Type B pancreatic cell (in vitro differentiated cells): Measurements from ENCODE around the gene PTGES2. TPM values are rescaled to one million over a fixed set of nuclear protein-coding genes. Genes with fewer than 3 reads are reported as not detected.

ENCODE experiments used
- DNase-seq: peaks from one replicate; pipeline ENCODE4 v3.0.0; 2021; ENCODE audit warnings: mixed read lengths; ENCODE audit not compliant: unreplicated experiment; ENCODE audit errors: extremely low spot score
- H3K27ac Mint-ChIP-seq: 2 replicates; pipeline ENCODE4 v1.8.0; 2021; ENCODE audit warnings: mild to moderate bottlenecking, mixed read lengths
- H3K27me3 Mint-ChIP-seq: 2 replicates; pipeline ENCODE4 v1.8.0; 2021; ENCODE audit warnings: mixed read lengths
- H3K36me3 Mint-ChIP-seq: 2 replicates; pipeline ENCODE4 v1.8.0; 2021; ENCODE audit warnings: mixed read lengths
- H3K4me1 Mint-ChIP-seq: one replicate; pipeline ENCODE4 v1.8.0; 2021; ENCODE audit warnings: mixed read lengths; ENCODE audit not compliant: unreplicated experiment
- H3K4me3 Mint-ChIP-seq: 2 replicates; pipeline ENCODE4 v1.8.0; 2021; ENCODE audit warnings: mild to moderate bottlenecking, mixed read lengths
- H3K9me3 Mint-ChIP-seq: 2 replicates; pipeline ENCODE4 v1.8.0; 2021; ENCODE audit warnings: mixed read lengths
- total RNA-seq: library from RNA; stranded (reverse); gene quantifications from 2 replicates; pipeline ENCODE4 v1.2.1, GENCODE V29; 2021; ENCODE audit warnings: low replicate concordance
- TF ChIP-seq, protein P1 (sequence below): fragments of 200-600 bp; sonication (generic); conservative IDR thresholded peaks from 2 replicates; pipeline ENCODE4 v1.5.0; 2021; ENCODE audit warnings: antibody characterized with exemption, mild to moderate bottlenecking

The PTGES2 gene
- total RNA-seq, 1 donor from 2014 or later, result 67.2 TPM

DNA sequence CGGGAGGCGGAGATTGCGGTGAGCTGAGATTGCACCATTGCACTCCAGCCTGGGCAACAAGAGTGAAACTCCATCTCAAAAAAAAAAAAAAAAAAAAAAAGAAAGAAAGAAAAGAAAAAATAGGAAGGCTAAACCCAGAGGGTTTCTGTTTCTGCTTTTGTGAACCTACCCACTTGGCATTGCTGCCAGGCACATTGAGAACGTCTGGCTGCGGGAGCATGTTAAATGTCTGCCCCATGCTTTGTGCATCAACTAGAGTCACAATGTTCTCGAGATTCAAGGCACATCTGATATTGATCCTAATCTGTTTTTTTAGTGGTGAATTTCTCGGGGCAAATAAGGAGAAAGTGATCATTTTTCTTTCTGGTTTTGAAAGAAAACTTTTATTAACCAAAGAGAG, 56.7 kb downstream of the PTGES2 start:
- H3K4me3 Mint-ChIP-seq, result peak overlapping the region; percentile 23

More for the DNA sequence above, 56.7 kb downstream of the PTGES2 start:
- H3K4me1 Mint-ChIP-seq, result peaks cover 37% of the 10 kb centered on the region
- no peaks in the 10 kb centered on the region for H3K27me3 Mint-ChIP-seq
- no peak for DNase-seq
- H3K9me3 Mint-ChIP-seq, result no peaks in the 10 kb centered on the region
- TF ChIP-seq, protein P1, sequence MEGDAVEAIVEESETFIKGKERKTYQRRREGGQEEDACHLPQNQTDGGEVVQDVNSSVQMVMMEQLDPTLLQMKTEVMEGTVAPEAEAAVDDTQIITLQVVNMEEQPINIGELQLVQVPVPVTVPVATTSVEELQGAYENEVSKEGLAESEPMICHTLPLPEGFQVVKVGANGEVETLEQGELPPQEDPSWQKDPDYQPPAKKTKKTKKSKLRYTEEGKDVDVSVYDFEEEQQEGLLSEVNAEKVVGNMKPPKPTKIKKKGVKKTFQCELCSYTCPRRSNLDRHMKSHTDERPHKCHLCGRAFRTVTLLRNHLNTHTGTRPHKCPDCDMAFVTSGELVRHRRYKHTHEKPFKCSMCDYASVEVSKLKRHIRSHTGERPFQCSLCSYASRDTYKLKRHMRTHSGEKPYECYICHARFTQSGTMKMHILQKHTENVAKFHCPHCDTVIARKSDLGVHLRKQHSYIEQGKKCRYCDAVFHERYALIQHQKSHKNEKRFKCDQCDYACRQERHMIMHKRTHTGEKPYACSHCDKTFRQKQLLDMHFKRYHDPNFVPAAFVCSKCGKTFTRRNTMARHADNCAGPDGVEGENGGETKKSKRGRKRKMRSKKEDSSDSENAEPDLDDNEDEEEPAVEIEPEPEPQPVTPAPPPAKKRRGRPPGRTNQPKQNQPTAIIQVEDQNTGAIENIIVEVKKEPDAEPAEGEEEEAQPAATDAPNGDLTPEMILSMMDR, result no peak
- no peak overlapping the region for H3K27ac Mint-ChIP-seq
- peaks cover 6% of the 10 kb centered on the region for H3K36me3 Mint-ChIP-seq

Other genes starting within 250 kb of the PTGES2 start
- gene ST6GALNAC6, start 228.1 kb downstream of the PTGES2 start, total RNA-seq, result 19.8 and 32.6 TPM in 2 replicates
- gene ST6GALNAC4, start 210.7 kb downstream of the PTGES2 start, total RNA-seq, result 11.9 and 17.5 TPM in 2 replicates
- gene PIP5KL1, start 197.0 kb downstream of the PTGES2 start, total RNA-seq, result 5.8 and 9.4 TPM in 2 replicates
- gene DPM2, start 189.9 kb downstream of the PTGES2 start, total RNA-seq, result 41.6 and 56.3 TPM in 2 replicates
- gene EEIG1, start 146.7 kb downstream of the PTGES2 start, total RNA-seq, result 61.1 and 74.8 TPM in 2 replicates
- 6.7 and 10.3 TPM in 2 replicates for gene NAIF1, start 60.4 kb downstream of the PTGES2 start, total RNA-seq
- gene SLC25A25, start 59.5 kb downstream of the PTGES2 start, total RNA-seq, result 19.1 and 39.0 TPM in 2 replicates
- gene LCN2, start 21.7 kb upstream of the PTGES2 start, total RNA-seq, result 10.7 and 12.4 TPM in 2 replicates
- 108 and 150 TPM in 2 replicates for gene BBLN, start 32.5 kb upstream of the PTGES2 start, total RNA-seq
- gene CIZ1, start 63.8 kb upstream of the PTGES2 start, total RNA-seq, result 141 and 186 TPM in 2 replicates
- gene DNM1, start 75.7 kb upstream of the PTGES2 start, total RNA-seq, result 16.3 and 112 TPM in 2 replicates
- 91.5 and 124 TPM in 2 replicates for gene GOLGA2, start 148.3 kb upstream of the PTGES2 start, total RNA-seq
- gene SWI5, start 148.5 kb upstream of the PTGES2 start, total RNA-seq, result 23.0 and 25.1 TPM in 2 replicates
- 32.9 and 40.4 TPM in 2 replicates for gene TRUB2, start 194.7 kb upstream of the PTGES2 start, total RNA-seq
- 58.5 and 60.5 TPM in 2 replicates for gene COQ4, start 195.1 kb upstream of the PTGES2 start, total RNA-seq
- 42.2 and 47.2 TPM in 2 replicates for gene SLC27A4, start 212.8 kb upstream of the PTGES2 start, total RNA-seq
- 56.1 and 60.3 TPM in 2 replicates for gene URM1, start 243.6 kb upstream of the PTGES2 start, total RNA-seq